ENCODE measurements around the gene CHMP3. TPM values are rescaled to one million over a fixed set of nuclear protein-coding genes. Genes with fewer than 3 reads are reported as not detected.

The CHMP3 gene
- total and polyA plus RNA-seq, 2 of the 8 experiments (the other 6 are each of a cell fraction or from before 2014, with no cell fraction given) = 11.7 to 21.9 TPM

- POLR2A ChIA-PET (ENCODE audit: partially characterized antibody) = no interaction called here
- Histone ChIP-seq H2AFZ (ENCODE audit: low read length) (no peak overlapping the region), H2BK20ac (ENCODE audit: low read length) (no peak overlapping the region), H2BK120ac (replicated peaks; ENCODE audit: low read depth, low read length) (no peak overlapping the region), H4K5ac (ENCODE audit: insufficient read length, low read depth, low read length) (no peak overlapping the region), H2BK5ac (ENCODE audit: low read depth, low read length) (no peak overlapping the region), H3K27me3 (replicated peaks in 1 of 4; ENCODE audit: control insufficient read depth in 3 of 4, extremely low read depth in 1 of 4, insufficient read depth in 3 of 4, low read length in 3 of 4) (no peaks in the 10 kb centered on the region), H4K91ac (replicated peaks; ENCODE audit: insufficient read length, low read length) (no peak overlapping the region), H3K27ac (ENCODE audit: low read depth, low read length) (no peak overlapping the region), H3K14ac (ENCODE audit: insufficient read length) (no peak overlapping the region), H2AK5ac (ENCODE audit: low read depth, low read length) (no peak overlapping the region), H3K36me3 (ENCODE audit: control insufficient read depth in 2 of 4, insufficient read depth in 4 of 4, low read length in 3 of 4) (peaks cover 18 to 75% (median 61%) of the 10 kb centered on the region in 4 experiments), H4K8ac (ENCODE audit: extremely low read depth, insufficient read depth, low read length) (no peak overlapping the region), H2BK15ac (ENCODE audit: low read length) (no peak overlapping the region), H3K4me2 (ENCODE audit: insufficient read depth in 1 of 2, low read depth in 2 of 2, low read length in 2 of 2) (no peak overlapping the region), H2BK12ac (ENCODE audit: low read depth, low read length) (no peak overlapping the region), H3K79me2 (ENCODE audit: control insufficient read depth in 1 of 2, insufficient read depth in 2 of 2, low read length in 2 of 2) (no peaks in the 10 kb centered on the region), H3K23me2 (ENCODE audit: low read depth, low read length) (no peaks in the 10 kb centered on the region), H3K9ac (replicated peaks in 1 of 4; ENCODE audit: extremely low read depth in 1 of 4, low read depth in 3 of 4, low read length in 3 of 4) (no peak overlapping the region), H3K56ac (replicated peaks; ENCODE audit: insufficient read length, low read depth, low read length) (no peak overlapping the region), H3K4me1 (replicated peaks in 1 of 4; ENCODE audit: control insufficient read depth in 3 of 4, insufficient read depth in 4 of 4, low read length in 3 of 4) (no peaks in the 10 kb centered on the region), H4K20me1 (replicated peaks in 1 of 2; ENCODE audit: control insufficient read depth in 1 of 2, insufficient read depth in 2 of 2, low read length in 2 of 2) (peaks cover 0 to 2% of the 10 kb centered on the region in 2 experiments), H3K9me3 (ENCODE audit: insufficient read depth in 2 of 2, low read depth in 1 of 2, low read length in 1 of 2) (no peaks in the 10 kb centered on the region), H3K4me3 (ENCODE audit: extremely low read depth in 1 of 4, insufficient read depth in 2 of 4, low read depth in 3 of 4, low read length in 4 of 4) (no peak overlapping the region), H3K79me1 (ENCODE audit: low read depth, low read length) (no peaks in the 10 kb centered on the region), H3K18ac (ENCODE audit: extremely low read depth, low read length) (no peak overlapping the region), H3K4ac (replicated peaks; ENCODE audit: insufficient read length, low read depth, low read length) (no peak overlapping the region), H3K23ac (ENCODE audit: insufficient read length) (no peak overlapping the region)
- DNase-seq (ENCODE audit: low read depth in 1 of 2, low spot score in 2 of 2) (no peak), FAIRE-seq (no peak)
- TF ChIP-seq TEAD4 (IDR thresholded peaks at IDR 0.05; ENCODE audit: low read depth, low read length) (no peak), TBP (IDR thresholded peaks at IDR 0.05; ENCODE audit: low read depth, low read length) (no peak), TCF12 (IDR thresholded peaks at IDR 0.05; ENCODE audit: low read depth, low read length) (no peak), CREB1 (IDR thresholded peaks at IDR 0.05) (no peak), RFX5 (IDR thresholded peaks at IDR 0.05; ENCODE audit: borderline replicate concordance, low read depth, low read length) (no peak), BACH1 (IDR thresholded peaks at IDR 0.05; ENCODE audit: low read length) (no peak), CTBP2 (IDR thresholded peaks at IDR 0.05; ENCODE audit: borderline replicate concordance, insufficient read depth, insufficient read length, low read length) (no peak), POLR2AphosphoS5 (IDR thresholded peaks at IDR 0.05; ENCODE audit: low read depth, low read length) (no peak), SRF (IDR thresholded peaks at IDR 0.05; ENCODE audit: low read depth, low read length) (no peak), SIX5 (IDR thresholded peaks at IDR 0.05; ENCODE audit: low read depth, low read length) (no peak), FOSL1 (IDR thresholded peaks at IDR 0.05; ENCODE audit: insufficient read depth, low read depth, low read length) (no peak), SAP30 (IDR thresholded peaks at IDR 0.05; ENCODE audit: insufficient read depth, insufficient replicate concordance, low read length) (no peak), POLR2A (IDR thresholded peaks at IDR 0.05; ENCODE audit: control extremely low read depth in 1 of 2, low read depth in 2 of 2, low read length in 2 of 2) (no peak), CBX5 (IDR thresholded peaks at IDR 0.05; ENCODE audit: low read depth, low read length) (no peak)
- CTCF ChIA-PET (ENCODE audit: partially characterized antibody) = no interaction called here
These were observed 78.1 kb downstream of the CHMP3 start for GRCh38 chr2:86485103-86485502.

Measured in H1 (cell line).